ACC112 (cell line): ENCODE data around the gene KIF5A.

Experiments used
- H2AFZ ChIP-seq: fragments of 200-600 bp; sonication (generic); one replicate; pipeline ENCODE4 v1.6.0; 2017; ENCODE audit warnings: antibody characterized with exemption, low read length; ENCODE audit not compliant: unreplicated experiment
- H3K27ac ChIP-seq: fragments of 200-600 bp; sonication (generic); 2 replicates; pipeline ENCODE4 v1.5.1; 2014; ENCODE audit warnings: low read depth, mild to moderate bottlenecking, antibody characterized with exemption, low read length, moderate library complexity
- H3K27me3 ChIP-seq: fragments of 200-600 bp; sonication (generic); 2 replicates; pipeline ENCODE4 v1.6.1; 2014; ENCODE audit warnings: mild to moderate bottlenecking, antibody characterized with exemption, low read length, moderate library complexity, mixed read lengths; ENCODE audit not compliant: insufficient read depth
- H3K36me3 ChIP-seq: fragments of 200-600 bp; sonication (generic); 2 replicates; pipeline ENCODE4 v1.6.1; 2016; ENCODE audit warnings: mild to moderate bottlenecking, antibody characterized with exemption, low read length, moderate library complexity, mixed read lengths; ENCODE audit not compliant: insufficient read depth
- H3K4me1 ChIP-seq: fragments of 200-600 bp; sonication (generic); one replicate; pipeline ENCODE4 v1.6.1; 2016; ENCODE audit warnings: low read length, mixed read lengths; ENCODE audit not compliant: insufficient read depth, unreplicated experiment, control insufficient read depth
- H3K4me3 ChIP-seq: fragments of 200-600 bp; sonication (generic); 2 replicates; pipeline ENCODE4 v1.5.1; 2014; ENCODE audit warnings: mild to moderate bottlenecking, low read depth, low read length
- H3K79me2 ChIP-seq: fragments of 200-600 bp; sonication (generic); one replicate; pipeline ENCODE4 v1.6.0; 2016; ENCODE audit warnings: low read length; ENCODE audit not compliant: control insufficient read depth, unreplicated experiment, insufficient read depth

The KIF5A gene

GRCh38 chr12:57627501-57628279 is 77.8 kb downstream of the KIF5A start:
- no peaks in the 10 kb centered on the region for H3K36me3 ChIP-seq

GRCh38 chr12:57628280-57629191 is 78.7 kb downstream of the KIF5A start:
- H2AFZ ChIP-seq = no peak overlapping the region
- no peak overlapping the region for H3K4me3 ChIP-seq
- no peaks in the 10 kb centered on the region for H3K79me2 ChIP-seq
- peaks cover 3% of the 10 kb centered on the region for H3K4me1 ChIP-seq
- H3K27ac ChIP-seq = no peak overlapping the region
- H3K36me3 ChIP-seq = no peaks in the 10 kb centered on the region
- no peaks in the 10 kb centered on the region for H3K27me3 ChIP-seq

More at GRCh38 chr12:57627501-57628279, 77.8 kb downstream of the KIF5A start:
- no peak overlapping the region for H2AFZ ChIP-seq
- no peak overlapping the region for H3K4me3 ChIP-seq
- H3K4me1 ChIP-seq = no peaks in the 10 kb centered on the region
- no peaks in the 10 kb centered on the region for H3K27me3 ChIP-seq
- H3K79me2 ChIP-seq = no peaks in the 10 kb centered on the region
- H3K27ac ChIP-seq = no peak overlapping the region

GRCh38 chr12:57629897-57630471 is 80.1 kb downstream of the KIF5A start:
- Histone ChIP-seq H3K79me2 (no peaks in the 10 kb centered on the region), H3K27me3 (0 out of 2 replicates have a peak, but pooled peaks cover 3% of the 10 kb centered on the region), H2AFZ (no peak overlapping the region), H3K4me1 (peaks cover 4% of the 10 kb centered on the region), H3K27ac (no peak overlapping the region), H3K4me3 (no peak overlapping the region), H3K36me3 (no peaks in the 10 kb centered on the region)

GRCh38 chr12:57630891-57631433 is 81.1 kb downstream of the KIF5A start:
- Histone ChIP-seq H3K79me2 (no peaks in the 10 kb centered on the region), H3K27me3 (0 out of 2 replicates have a peak, but pooled peaks cover 3% of the 10 kb centered on the region), H3K27ac (no peak overlapping the region), H2AFZ (no peak overlapping the region), H3K36me3 (no peaks in the 10 kb centered on the region), H3K4me3 (no peak overlapping the region), H3K4me1 (peaks cover 4% of the 10 kb centered on the region)

GRCh38 chr12:57631566-57632072 is 81.8 kb downstream of the KIF5A start:
- no peaks in the 10 kb centered on the region for H3K36me3 ChIP-seq
- H3K79me2 ChIP-seq = no peaks in the 10 kb centered on the region
- H3K4me3 ChIP-seq = peak overlapping the region; percentile 92
- H3K27ac ChIP-seq = no peak overlapping the region
- peaks cover 4% of the 10 kb centered on the region for H3K4me1 ChIP-seq
- H3K27me3 ChIP-seq = 0 out of 2 replicates have a peak, but pooled peaks cover 3% of the 10 kb centered on the region
- H2AFZ ChIP-seq = no peak overlapping the region

GRCh38 chr12:57632073-57632957 is 82.5 kb downstream of the KIF5A start:
- no peaks in the 10 kb centered on the region for H3K36me3 ChIP-seq
- no peak overlapping the region for H3K27ac ChIP-seq
- no peaks in the 10 kb centered on the region for H3K79me2 ChIP-seq
- peak overlapping the region; percentile 92 for H2AFZ ChIP-seq
- H3K4me3 ChIP-seq = peak overlapping the region; percentile 92
- H3K4me1 ChIP-seq = peaks cover 4% of the 10 kb centered on the region
- 0 out of 2 replicates have a peak, but pooled peaks cover 3% of the 10 kb centered on the region for H3K27me3 ChIP-seq

GRCh38 chr12:57632958-57633840 is 83.4 kb downstream of the KIF5A start, which contains the start of gene B4GALNT1:
TSS of gene B4GALNT1 (minus strand) at chr12:57633201. CDS start at chr12:57632132, 1,069 bp downstream.
- Histone ChIP-seq H3K4me3 (peak within 1 kb of the TSS; percentile 92), H2AFZ (peak within 1 kb of the TSS; percentile 92), H3K4me1 (peaks cover 4% of the 10 kb centered on the region), H3K27ac (no peak within 1 kb of the TSS), H3K79me2 (no peaks in the 10 kb centered on the region), H3K27me3 (0 out of 2 replicates have a peak, but pooled peaks cover 3% of the 10 kb centered on the region), H3K36me3 (no peaks in the 10 kb centered on the region)
